DMS 273 treated with DMSO at 0.1 percent for 48 hours (cell line): ENCODE measurements around the gene DSCAML1.
A peak's percentile ranks its signal among the peaks of the same experiment; 100 is the strongest.
"Not testable (repeated sequence)": the region's sequence is repeated elsewhere in the genome, so short reads cannot be mapped to it uniquely, and the experiment has no call there.

Experiments used
- DNase-seq: peaks from one replicate; lab custom pipeline; 2025; lab: John Stamatoyannopoulos, UW

DSCAML1 gene

GRCh38 chr11:117794772-117795629, 2.0 kb downstream of the DSCAML1 start:
- DNase-seq = no peak

GRCh38 chr11:117794135-117794534, 2.9 kb downstream of the DSCAML1 start:
- no peak for DNase-seq

GRCh38 chr11:117793583-117793982, 3.4 kb downstream of the DSCAML1 start:
- no peak for DNase-seq

GRCh38 chr11:117792992-117793391, 4.0 kb downstream of the DSCAML1 start:
- no peak for DNase-seq

GRCh38 chr11:117792241-117792640, 4.8 kb downstream of the DSCAML1 start:
- no peak for DNase-seq

- no peak for DNase-seq
These were observed 6.7 kb downstream of the DSCAML1 start for GRCh38 chr11:117790279-117790678.

GRCh38 chr11:117789241-117789640, 7.8 kb downstream of the DSCAML1 start:
- DNase-seq = no peak

GRCh38 chr11:117786135-117786870, 10.7 kb downstream of the DSCAML1 start:
- no peak for DNase-seq

GRCh38 chr11:117782101-117782500, 14.9 kb downstream of the DSCAML1 start:
- DNase-seq = no peak

GRCh38 chr11:117781627-117782026, 15.4 kb downstream of the DSCAML1 start:
- peak; percentile 4 for DNase-seq

GRCh38 chr11:117780456-117780855, 16.6 kb downstream of the DSCAML1 start:
- DNase-seq = no peak

GRCh38 chr11:117774553-117774952, 22.5 kb downstream of the DSCAML1 start:
- DNase-seq = no peak

GRCh38 chr11:117772360-117772759, 24.7 kb downstream of the DSCAML1 start:
- DNase-seq = no peak

GRCh38 chr11:117771841-117772240, 25.2 kb downstream of the DSCAML1 start:
- no peak for DNase-seq

- no peak for DNase-seq
These were observed 25.8 kb downstream of the DSCAML1 start for GRCh38 chr11:117771197-117771596.

GRCh38 chr11:117770061-117770460, 27.0 kb downstream of the DSCAML1 start:
- DNase-seq = no peak

GRCh38 chr11:117769533-117769932, 27.5 kb downstream of the DSCAML1 start:
- no peak for DNase-seq

GRCh38 chr11:117768506-117768905, 28.5 kb downstream of the DSCAML1 start:
- no peak for DNase-seq

- no peak for DNase-seq
These were observed 29.9 kb downstream of the DSCAML1 start for GRCh38 chr11:117767071-117767470.

GRCh38 chr11:117766576-117766975, 30.4 kb downstream of the DSCAML1 start:
- DNase-seq = no peak

- DNase-seq = no peak
These were observed 31.0 kb downstream of the DSCAML1 start for GRCh38 chr11:117766026-117766425.

GRCh38 chr11:117765068-117765467, 31.9 kb downstream of the DSCAML1 start:
- no peak for DNase-seq

GRCh38 chr11:117763465-117763864, 33.6 kb downstream of the DSCAML1 start:
- DNase-seq = not testable (repeated sequence)
